GM12878 (cell line): ENCODE data around the gene TRDN.

Experiments used
- CHD1 ChIP-seq: IDR thresholded peaks from 2 replicates; pipeline ENCODE4 v1.6.1; 2012; ENCODE audit warnings: low read depth, low read length, improper control_type of control experiment
- CHD2 ChIP-seq: IDR thresholded peaks from 2 replicates; pipeline ENCODE4 v1.6.1; 2011; ENCODE audit warnings: low read depth, low read length, improper control_type of control experiment, borderline replicate concordance
- FOXK2 ChIP-seq: fragments of 450-650 bp; IDR thresholded peaks from 2 replicates; pipeline ENCODE4 v1.6.1; 2017; ENCODE audit warnings: mild to moderate bottlenecking, moderate library complexity
- JUNB ChIP-seq: IDR thresholded peaks from 2 replicates; pipeline ENCODE4 v1.6.1; 2016; ENCODE audit warnings: antibody characterized with exemption, mild to moderate bottlenecking
- MXI1 ChIP-seq: fragments of 150-350 bp; IDR thresholded peaks from 2 replicates; pipeline ENCODE4 v1.6.1; 2011; ENCODE audit warnings: low read depth, mild to moderate bottlenecking, inconsistent platforms, low read length, improper control_type of control experiment
- POLR2A ChIP-seq: IDR thresholded peaks from 2 replicates; pipeline ENCODE4 v1.6.1; 2011; ENCODE audit warnings: low read depth, mild to moderate bottlenecking, low read length
- REST ChIP-seq: IDR thresholded peaks from 2 replicates; pipeline ENCODE4 v1.6.1; 2012; ENCODE audit warnings: mild to moderate bottlenecking, low read depth, low read length
- SMAD5 ChIP-seq: IDR thresholded peaks from 2 replicates; pipeline ENCODE4 v1.6.1; 2016; ENCODE audit warnings: antibody characterized with exemption, low read depth
- YBX1 ChIP-seq: fragments of 450-650 bp; IDR thresholded peaks from 2 replicates; pipeline ENCODE4 v1.6.1; 2016; ENCODE audit warnings: antibody characterized with exemption
- ZBED1 ChIP-seq: IDR thresholded peaks from 2 replicates; pipeline ENCODE4 v1.6.1; 2016; ENCODE audit warnings: borderline replicate concordance
- ZNF384 ChIP-seq: IDR thresholded peaks from 2 replicates; pipeline ENCODE4 v1.6.1; 2012; ENCODE audit warnings: low read depth, mild to moderate bottlenecking, low read length, improper control_type of control experiment, borderline replicate concordance

- TF ChIP-seq REST = no peak
- TF ChIP-seq FOXK2 = no peak
- no peak for TF ChIP-seq ZNF384
- no peak for TF ChIP-seq JUNB
- TF ChIP-seq SMAD5 = no peak
- TF ChIP-seq YBX1 = no peak
- no peak for TF ChIP-seq MXI1
- TF ChIP-seq CHD1 = no peak
- no peak for TF ChIP-seq CHD2
- no peak for TF ChIP-seq POLR2A
- no peak for TF ChIP-seq ZBED1
These were observed 327.6 kb downstream of the TRDN start for GRCh38 chr6:123309130-123309529.
